Measurements from ENCODE around the gene ADK.
"Not testable (repeated sequence)": the region's sequence is repeated elsewhere in the genome, so short reads cannot be mapped to it uniquely, and the experiment has no call there.

ADK gene

GRCh38 chr10:74118804-74119203, 32.2 kb upstream of the ADK start:
- peaks cover 71 to 86% of the 10 kb centered on the region in 2 donors for H3K36me3 ChIP-seq (ENCODE audit: control insufficient read depth in 1 of 2, insufficient read depth in 2 of 2, low read length in 2 of 2)
- no peaks in the 10 kb centered on the region for H3K27me3 ChIP-seq (ENCODE audit: low read depth, low read length)
- no peaks in the 10 kb centered on the region for H3K9me3 ChIP-seq (ENCODE audit: control insufficient read depth in 1 of 2, low read length in 2 of 2)
- H3K4me3 ChIP-seq (ENCODE audit: low read depth in 1 of 2, low read length in 2 of 2), result no peak overlapping the region
- H3K27ac ChIP-seq (ENCODE audit: low read length), result no peak overlapping the region
- H3K4me1 ChIP-seq (ENCODE audit: control insufficient read depth in 1 of 2, insufficient read depth in 2 of 2, low read length in 2 of 2), result peaks cover 0 to 15% of the 10 kb centered on the region in 2 donors

- Histone ChIP-seq H3K36me3 (ENCODE audit: control insufficient read depth in 1 of 2, insufficient read depth in 2 of 2, low read length in 2 of 2) (peaks cover 69 to 72% of the 10 kb centered on the region in 2 donors), H3K27me3 (ENCODE audit: low read depth, low read length) (no peaks in the 10 kb centered on the region), H3K4me1 (ENCODE audit: control insufficient read depth in 1 of 2, insufficient read depth in 2 of 2, low read length in 2 of 2) (peaks cover 0 to 10% of the 10 kb centered on the region in 2 donors), H3K9me3 (ENCODE audit: control insufficient read depth in 1 of 2, low read length in 2 of 2) (no peaks in the 10 kb centered on the region), H3K27ac (ENCODE audit: low read length) (no peak overlapping the region), H3K4me3 (ENCODE audit: low read depth in 1 of 2, low read length in 2 of 2) (no peak overlapping the region)
Measured at GRCh38 chr10:74120911-74121310, 30.1 kb upstream of the ADK start.

DNA sequence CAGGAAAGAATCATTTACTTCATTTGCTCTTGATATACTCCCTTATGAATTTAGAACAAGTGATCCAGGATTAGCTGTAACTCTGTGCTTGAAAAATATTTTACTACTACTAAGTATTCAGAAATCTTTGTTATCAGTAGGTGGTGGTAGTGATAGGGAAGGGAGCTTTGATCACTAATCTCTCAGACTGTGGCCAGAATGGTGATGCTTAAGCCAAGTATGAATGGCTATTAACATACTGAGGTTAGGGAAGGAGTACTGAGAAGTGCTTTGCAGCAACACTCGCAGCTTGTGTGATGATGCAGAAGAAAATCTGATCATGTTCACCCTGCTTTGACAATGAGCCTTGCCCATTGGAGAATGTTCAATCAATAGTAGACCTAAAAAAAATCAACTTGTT, 29.7 kb upstream of the ADK start:
- Histone ChIP-seq H3K27me3 (ENCODE audit: low read depth, low read length) (no peaks in the 10 kb centered on the region), H3K4me3 (ENCODE audit: low read depth in 1 of 2, low read length in 2 of 2) (no peak overlapping the region), H3K4me1 (ENCODE audit: control insufficient read depth in 1 of 2, insufficient read depth in 2 of 2, low read length in 2 of 2) (peaks cover 0 to 10% of the 10 kb centered on the region in 2 donors), H3K9me3 (ENCODE audit: control insufficient read depth in 1 of 2, low read length in 2 of 2) (no peaks in the 10 kb centered on the region), H3K27ac (ENCODE audit: low read length) (no peak overlapping the region), H3K36me3 (ENCODE audit: control insufficient read depth in 1 of 2, insufficient read depth in 2 of 2, low read length in 2 of 2) (peaks cover 70 to 71% of the 10 kb centered on the region in 2 donors)

- Histone ChIP-seq H3K36me3 (ENCODE audit: control insufficient read depth in 1 of 2, insufficient read depth in 2 of 2, low read length in 2 of 2) (peaks cover 70 to 73% of the 10 kb centered on the region in 2 donors), H3K27me3 (ENCODE audit: low read depth, low read length) (no peaks in the 10 kb centered on the region), H3K4me1 (ENCODE audit: control insufficient read depth in 1 of 2, insufficient read depth in 2 of 2, low read length in 2 of 2) (peaks cover 0 to 10% of the 10 kb centered on the region in 2 donors), H3K9me3 (ENCODE audit: control insufficient read depth in 1 of 2, low read length in 2 of 2) (no peaks in the 10 kb centered on the region), H3K27ac (ENCODE audit: low read length) (no peak overlapping the region), H3K4me3 (ENCODE audit: low read depth in 1 of 2, low read length in 2 of 2) (no peak overlapping the region)
Measured at GRCh38 chr10:74122060-74122459, 29.0 kb upstream of the ADK start.

DNA sequence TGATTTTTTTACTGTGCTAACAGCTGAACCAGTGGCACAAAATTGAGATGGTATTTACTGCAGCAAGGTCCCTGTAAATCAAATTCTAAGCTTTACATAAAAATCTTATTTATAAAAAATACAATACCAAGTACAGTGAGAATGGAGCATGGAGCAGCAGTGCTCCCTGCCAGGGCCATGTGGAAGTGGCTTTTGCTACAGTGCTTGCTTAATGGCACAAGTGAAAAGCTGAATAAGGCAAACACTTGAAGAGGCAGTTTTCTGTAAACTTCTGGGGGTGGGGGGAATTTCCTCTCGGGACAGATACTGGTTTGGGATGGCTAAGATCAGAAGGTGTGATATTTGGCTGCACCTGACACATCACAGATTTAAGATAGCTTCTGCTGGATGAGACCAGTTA, 27.9 kb upstream of the ADK start:
- no peaks in the 10 kb centered on the region for H3K27me3 ChIP-seq (ENCODE audit: low read depth, low read length)
- no peak overlapping the region for H3K4me3 ChIP-seq (ENCODE audit: low read depth in 1 of 2, low read length in 2 of 2)
- peaks cover 0 to 10% of the 10 kb centered on the region in 2 donors for H3K4me1 ChIP-seq (ENCODE audit: control insufficient read depth in 1 of 2, insufficient read depth in 2 of 2, low read length in 2 of 2)
- no peaks in the 10 kb centered on the region for H3K9me3 ChIP-seq (ENCODE audit: control insufficient read depth in 1 of 2, low read length in 2 of 2)
- peaks cover 63 to 66% of the 10 kb centered on the region in 2 donors for H3K36me3 ChIP-seq (ENCODE audit: control insufficient read depth in 1 of 2, insufficient read depth in 2 of 2, low read length in 2 of 2)
- no peak overlapping the region for H3K27ac ChIP-seq (ENCODE audit: low read length)

DNA sequence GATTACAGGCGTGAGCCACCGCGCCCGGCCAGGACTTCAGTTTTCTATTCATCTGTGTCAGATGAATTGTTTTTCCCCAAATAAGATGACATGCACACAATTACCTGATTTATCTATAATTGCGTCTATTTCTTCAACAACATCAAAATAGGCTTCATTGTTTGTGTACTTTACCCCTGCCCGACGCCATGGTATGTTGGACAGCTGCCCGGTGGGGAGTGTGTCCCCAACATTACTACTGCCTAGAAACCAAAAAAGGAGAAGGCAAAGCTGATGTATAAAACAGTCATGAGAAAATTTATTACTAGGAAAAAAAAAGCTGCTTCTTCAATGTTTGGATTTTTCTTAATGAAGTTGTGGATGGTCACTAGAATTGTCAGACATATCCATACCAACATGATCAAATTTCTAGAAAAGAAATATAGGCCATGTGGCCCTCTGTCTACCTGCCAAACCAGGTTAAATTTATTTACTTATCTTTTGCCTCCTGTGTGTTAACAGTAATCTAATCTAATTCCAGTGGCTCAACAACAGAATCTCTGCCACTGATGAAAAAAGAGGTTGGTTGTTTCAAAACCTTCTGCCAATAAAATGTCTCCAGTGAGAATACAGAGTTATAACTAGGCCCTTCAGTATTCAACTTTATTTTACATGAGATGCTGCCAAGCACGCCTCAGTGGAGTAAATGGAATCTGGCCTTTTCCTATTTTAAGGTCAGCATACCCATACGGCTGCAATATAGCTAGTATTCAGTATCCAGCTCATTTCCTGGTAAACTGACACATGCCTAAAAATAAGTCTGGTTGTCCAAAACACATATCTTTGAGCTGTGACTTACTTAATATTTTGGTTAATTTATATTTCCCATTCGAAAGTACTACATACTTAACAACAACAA, 16.8 kb upstream of the ADK start:
- Histone ChIP-seq H3K27me3 (ENCODE audit: low read depth, low read length) (no peaks in the 10 kb centered on the region), H3K4me3 (ENCODE audit: low read depth in 1 of 2, low read length in 2 of 2) (no peak overlapping the region), H3K36me3 (ENCODE audit: control insufficient read depth in 1 of 2, insufficient read depth in 2 of 2, low read length in 2 of 2) (peaks cover 40 to 58% of the 10 kb centered on the region in 2 donors), H3K4me1 (ENCODE audit: control insufficient read depth in 1 of 2, insufficient read depth in 2 of 2, low read length in 2 of 2) (peaks cover 0 to 4% of the 10 kb centered on the region in 2 donors), H3K27ac (ENCODE audit: low read length) (no peak overlapping the region), H3K9me3 (ENCODE audit: control insufficient read depth in 1 of 2, low read length in 2 of 2) (no peaks in the 10 kb centered on the region)

DNA sequence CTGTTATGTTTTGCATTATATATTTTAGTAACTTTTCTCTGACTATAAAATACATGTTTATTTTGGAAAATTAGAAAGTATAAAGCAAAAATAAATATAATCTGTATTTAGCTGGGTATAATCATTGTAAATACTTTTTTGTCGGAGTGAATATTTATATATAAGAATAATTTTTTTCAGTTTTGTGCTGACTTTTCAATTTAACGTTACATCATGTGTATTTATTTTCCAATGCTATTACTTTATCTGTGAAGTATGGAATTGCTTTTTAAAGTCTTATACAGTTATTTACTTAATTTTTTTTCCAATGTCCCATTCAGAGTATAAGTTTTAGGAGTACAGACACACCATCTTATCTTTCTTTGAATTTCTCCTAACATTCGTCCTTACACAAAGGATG, 15.6 kb upstream of the ADK start:
- Histone ChIP-seq H3K9me3 (ENCODE audit: control insufficient read depth in 1 of 2, low read length in 2 of 2) (no peaks in the 10 kb centered on the region), H3K36me3 (ENCODE audit: control insufficient read depth in 1 of 2, insufficient read depth in 2 of 2, low read length in 2 of 2) (peaks cover 31 to 47% of the 10 kb centered on the region in 2 donors)

GRCh38 chr10:74137992-74138391, 13.0 kb upstream of the ADK start:
- no peak overlapping the region for H3K27ac ChIP-seq (ENCODE audit: low read length)
- no peaks in the 10 kb centered on the region for H3K9me3 ChIP-seq (ENCODE audit: control insufficient read depth in 1 of 2, low read length in 2 of 2)
- H3K4me3 ChIP-seq (ENCODE audit: low read depth in 1 of 2, low read length in 2 of 2), result no peak overlapping the region
- H3K27me3 ChIP-seq (ENCODE audit: low read depth, low read length), result no peaks in the 10 kb centered on the region
- H3K4me1 ChIP-seq (ENCODE audit: control insufficient read depth in 1 of 2, insufficient read depth in 2 of 2, low read length in 2 of 2), result peaks cover 0 to 4% of the 10 kb centered on the region in 2 donors
- H3K36me3 ChIP-seq (ENCODE audit: control insufficient read depth in 1 of 2, insufficient read depth in 2 of 2, low read length in 2 of 2), result peaks cover 28 to 35% of the 10 kb centered on the region in 2 donors

More for the DNA sequence above, 15.6 kb upstream of the ADK start:
- Histone ChIP-seq H3K27ac (ENCODE audit: low read length) (no peak overlapping the region), H3K4me3 (ENCODE audit: low read depth in 1 of 2, low read length in 2 of 2) (no peak overlapping the region), H3K4me1 (ENCODE audit: control insufficient read depth in 1 of 2, insufficient read depth in 2 of 2, low read length in 2 of 2) (peaks cover 0 to 4% of the 10 kb centered on the region in 2 donors), H3K27me3 (ENCODE audit: low read depth, low read length) (no peaks in the 10 kb centered on the region)

- H3K27me3 ChIP-seq (ENCODE audit: low read depth, low read length); H3K9me3 ChIP-seq (ENCODE audit: control insufficient read depth in 1 of 2, low read length in 2 of 2); H3K4me3 ChIP-seq (ENCODE audit: low read depth in 1 of 2, low read length in 2 of 2); H3K4me1 ChIP-seq (ENCODE audit: control insufficient read depth in 1 of 2, insufficient read depth in 2 of 2, low read length in 2 of 2); H3K27ac ChIP-seq (ENCODE audit: low read length): not testable (repeated sequence)
- peaks cover 28 to 29% of the 10 kb centered on the region in 2 donors for H3K36me3 ChIP-seq (ENCODE audit: control insufficient read depth in 1 of 2, insufficient read depth in 2 of 2, low read length in 2 of 2)
Measured at GRCh38 chr10:74138596-74138995, 12.4 kb upstream of the ADK start.

GRCh38 chr10:74139981-74140380, 11.0 kb upstream of the ADK start:
- peaks cover 0 to 1% of the 10 kb centered on the region in 2 donors for H3K4me1 ChIP-seq (ENCODE audit: control insufficient read depth in 1 of 2, insufficient read depth in 2 of 2, low read length in 2 of 2)
- no peaks in the 10 kb centered on the region for H3K27me3 ChIP-seq (ENCODE audit: low read depth, low read length)
- H3K36me3 ChIP-seq (ENCODE audit: control insufficient read depth in 1 of 2, insufficient read depth in 2 of 2, low read length in 2 of 2), result peaks cover 25 to 26% of the 10 kb centered on the region in 2 donors
- H3K27ac ChIP-seq (ENCODE audit: low read length), result no peak overlapping the region
- no peak overlapping the region for H3K4me3 ChIP-seq (ENCODE audit: low read depth in 1 of 2, low read length in 2 of 2)
- no peaks in the 10 kb centered on the region for H3K9me3 ChIP-seq (ENCODE audit: control insufficient read depth in 1 of 2, low read length in 2 of 2)

DNA sequence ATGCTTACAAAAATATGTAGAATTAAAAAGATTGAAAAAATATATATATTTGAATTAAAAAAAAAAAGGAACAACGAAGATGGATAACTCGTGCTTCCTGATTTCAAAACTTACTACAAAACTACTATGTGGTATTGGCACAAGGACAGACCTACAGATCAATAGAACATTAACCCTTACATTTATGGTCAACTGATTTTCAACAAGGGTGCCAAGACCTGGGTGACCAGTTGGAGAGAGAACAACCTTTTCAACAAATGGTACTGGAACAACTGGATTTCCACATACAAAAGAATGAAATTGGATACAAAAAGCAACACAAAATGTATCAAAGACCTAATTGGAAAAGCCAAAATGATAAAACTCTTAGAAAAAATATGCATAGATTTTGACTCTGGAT, 10.5 kb upstream of the ADK start:
- Histone ChIP-seq H3K27ac (ENCODE audit: low read length) (no peak overlapping the region), H3K4me1 (ENCODE audit: control insufficient read depth in 1 of 2, insufficient read depth in 2 of 2, low read length in 2 of 2) (peaks cover 0 to 7% of the 10 kb centered on the region in 2 donors), H3K36me3 (ENCODE audit: control insufficient read depth in 1 of 2, insufficient read depth in 2 of 2, low read length in 2 of 2) (peaks cover 24 to 25% of the 10 kb centered on the region in 2 donors), H3K27me3 (ENCODE audit: low read depth, low read length) (no peaks in the 10 kb centered on the region), H3K9me3 (ENCODE audit: control insufficient read depth in 1 of 2, low read length in 2 of 2) (no peaks in the 10 kb centered on the region), H3K4me3 (ENCODE audit: low read depth in 1 of 2, low read length in 2 of 2) (no peak overlapping the region)
